Stimulated activated CD8-positive, alpha-beta memory T cell treated with anti-CD3 and anti-CD28 coated beads, Interleukin-7, amount 100 ng/mL, for 48 hours (primary cell): ENCODE measurements around the gene NRN1L.
"Not testable (repeated sequence)": the region's sequence is repeated elsewhere in the genome, so short reads cannot be mapped to it uniquely, and the experiment has no call there.

Experiments used
- DNase-seq, 2 donors: peaks; one replicate each; pipeline ENCODE4 v3.0.0-alpha.2; 2020; ENCODE audit warnings: low read depth in 1 of 2; ENCODE audit errors: extremely low read depth in 1 of 2

Gene NRN1L

DNA sequence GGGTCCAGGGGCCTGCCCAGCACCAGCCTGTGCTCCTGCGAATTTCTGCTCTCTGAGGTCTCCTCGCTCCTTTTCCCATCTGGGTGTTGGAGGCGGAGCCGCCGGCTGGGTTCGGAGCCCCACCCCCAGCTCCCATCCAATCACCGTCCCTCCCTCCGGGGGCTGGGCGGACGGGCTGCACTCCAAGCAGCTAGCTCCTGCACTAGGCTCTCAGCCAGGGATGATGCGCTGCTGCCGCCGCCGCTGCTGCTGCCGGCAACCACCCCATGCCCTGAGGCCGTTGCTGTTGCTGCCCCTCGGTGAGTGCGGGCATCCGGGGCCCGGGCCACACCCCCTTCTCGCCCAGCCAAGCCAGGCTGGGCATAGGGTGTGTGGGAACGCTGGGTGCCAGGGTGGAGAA, at the start of gene NRN1L:
TSS of gene NRN1L (plus strand) at position 202 of the 400 bp plus-strand sequence. CDS start at position 221, 19 bp downstream.
- DNase-seq: no peak

GRCh38 chr16:67837190-67837589, 47.5 kb upstream of the NRN1L start:
- not testable (repeated sequence) for DNase-seq

GRCh38 chr16:67837811-67838210, 46.9 kb upstream of the NRN1L start:
- DNase-seq: no peak

DNA sequence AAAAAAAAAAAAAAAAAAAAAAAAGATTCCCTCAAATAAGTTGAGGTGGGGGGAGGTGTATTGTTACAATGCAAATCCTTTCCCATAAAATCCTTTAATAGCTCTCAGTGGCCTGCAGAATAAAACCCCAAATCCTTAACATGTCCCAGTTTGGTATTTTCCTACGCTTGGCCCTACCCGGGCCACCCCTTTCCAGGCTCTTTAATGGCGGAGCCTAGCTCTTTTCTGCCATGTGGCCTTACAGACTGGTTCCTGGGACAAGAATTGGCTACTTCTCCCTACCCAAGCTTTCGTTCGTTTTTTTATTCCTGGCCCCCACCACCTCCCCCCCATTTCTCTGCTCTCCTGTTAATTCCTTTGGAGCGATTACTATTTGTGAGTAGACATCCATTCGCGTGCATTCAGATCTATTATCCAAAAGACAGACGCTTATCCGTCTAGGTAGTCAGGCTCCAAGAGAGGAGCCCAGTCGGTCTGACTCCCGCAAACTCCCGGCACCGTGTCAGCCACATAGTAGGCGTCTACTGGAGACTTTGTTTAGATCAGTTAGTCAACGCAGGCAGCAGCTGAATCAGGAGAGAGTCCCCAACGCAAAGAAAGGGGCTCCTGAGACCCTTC, 43.4 kb upstream of the NRN1L start:
- DNase-seq: no peak

GRCh38 chr16:67841816-67842508, 42.7 kb upstream of the NRN1L start, which contains the start of gene THAP11:
Gene THAP11, plus strand, starts transcription at chr16:67842320. Its CDS starts 235 bp downstream, at chr16:67842555.
- DNase-seq: peak; percentile 77 to 90

DNA sequence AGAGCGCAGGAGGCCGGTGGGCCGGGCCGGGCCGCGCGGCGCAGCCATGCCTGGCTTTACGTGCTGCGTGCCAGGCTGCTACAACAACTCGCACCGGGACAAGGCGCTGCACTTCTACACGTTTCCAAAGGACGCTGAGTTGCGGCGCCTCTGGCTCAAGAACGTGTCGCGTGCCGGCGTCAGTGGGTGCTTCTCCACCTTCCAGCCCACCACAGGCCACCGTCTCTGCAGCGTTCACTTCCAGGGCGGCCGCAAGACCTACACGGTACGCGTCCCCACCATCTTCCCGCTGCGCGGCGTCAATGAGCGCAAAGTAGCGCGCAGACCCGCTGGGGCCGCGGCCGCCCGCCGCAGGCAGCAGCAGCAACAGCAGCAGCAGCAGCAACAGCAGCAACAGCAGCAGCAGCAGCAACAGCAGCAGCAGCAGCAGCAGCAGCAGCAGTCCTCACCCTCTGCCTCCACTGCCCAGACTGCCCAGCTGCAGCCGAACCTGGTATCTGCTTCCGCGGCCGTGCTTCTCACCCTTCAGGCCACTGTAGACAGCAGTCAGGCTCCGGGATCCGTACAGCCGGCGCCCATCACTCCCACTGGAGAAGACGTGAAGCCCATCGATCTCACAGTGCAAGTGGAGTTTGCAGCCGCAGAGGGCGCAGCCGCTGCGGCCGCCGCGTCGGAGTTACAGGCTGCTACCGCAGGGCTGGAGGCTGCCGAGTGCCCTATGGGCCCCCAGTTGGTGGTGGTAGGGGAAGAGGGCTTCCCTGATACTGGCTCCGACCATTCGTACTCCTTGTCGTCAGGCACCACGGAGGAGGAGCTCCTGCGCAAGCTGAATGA, 42.0 kb upstream of the NRN1L start:
- DNase-seq: peak; percentile 40 to 44

GRCh38 chr16:67843343-67843765, 41.3 kb upstream of the NRN1L start:
- no peak for DNase-seq

- DNase-seq: no peak
These were observed 40.2 kb upstream of the NRN1L start for GRCh38 chr16:67844497-67844896.

DNA sequence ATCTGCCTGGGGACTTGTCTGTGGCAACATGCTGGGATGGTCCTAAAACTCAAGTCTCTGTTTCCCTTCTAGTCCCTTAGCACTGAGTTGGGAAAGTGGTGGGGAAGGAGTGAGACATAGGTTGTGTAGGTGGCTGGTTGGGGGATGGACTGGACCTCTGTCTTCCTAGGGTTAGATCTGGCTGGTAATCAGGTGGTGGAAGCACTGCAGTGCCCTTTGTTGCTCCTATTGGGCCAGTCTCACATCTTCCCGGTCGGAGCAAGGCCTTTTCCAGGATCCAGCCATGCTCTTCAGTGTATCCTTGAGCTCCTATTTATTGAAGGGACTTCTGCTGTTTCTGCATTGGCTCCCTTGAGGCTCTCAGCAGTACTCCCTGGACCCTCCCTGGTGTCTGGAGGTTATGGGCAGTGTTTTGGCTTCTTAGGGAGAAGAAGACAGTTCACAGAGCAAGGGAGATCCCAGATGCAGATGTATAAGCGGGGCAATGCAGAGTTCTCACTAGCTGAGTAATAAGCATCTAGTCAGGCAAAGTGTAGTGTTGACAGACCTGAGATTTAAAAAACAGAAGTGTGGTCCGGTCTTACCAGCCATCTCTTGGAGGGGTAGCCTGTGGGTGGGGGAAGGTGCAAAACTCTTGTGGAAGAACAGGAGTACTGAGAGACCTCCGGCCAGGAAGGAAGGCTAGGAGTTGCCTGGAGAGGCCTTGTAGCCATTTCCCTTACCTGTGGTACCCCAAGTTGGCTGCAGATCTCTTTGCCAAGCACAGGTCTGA, 39.2 kb upstream of the NRN1L start:
- no peak for DNase-seq

DNA sequence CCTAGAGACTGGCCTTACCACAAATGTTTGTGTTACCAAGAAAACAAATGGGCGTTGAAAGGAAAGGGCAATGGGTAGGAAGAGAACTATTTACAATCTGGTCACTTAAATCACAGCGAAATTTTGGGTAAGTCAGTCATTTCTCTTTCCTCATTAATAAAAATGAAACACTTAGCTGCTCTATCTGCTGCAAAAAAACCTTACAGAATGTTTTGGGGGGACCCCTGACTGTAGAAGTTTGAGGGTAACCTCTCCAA, 38.7 kb upstream of the NRN1L start:
- no peak for DNase-seq

GRCh38 chr16:67846320-67847063, 38.2 kb upstream of the NRN1L start, which contains the start of gene NUTF2:
Gene NUTF2, plus strand, starts transcription at chr16:67846933. Its CDS starts 18,198 bp downstream, at chr16:67865131.
- peak; percentile 92 to 94 for DNase-seq

- peak in 1 of 2 donors; percentile 29 for DNase-seq
These were observed 37.4 kb upstream of the NRN1L start, which contains the start of gene CENPT for GRCh38 chr16:67847064-67847861. Gene CENPT, minus strand, starts transcription at chr16:67847693. Its CDS starts 13,834 bp downstream, at chr16:67833859.

DNA sequence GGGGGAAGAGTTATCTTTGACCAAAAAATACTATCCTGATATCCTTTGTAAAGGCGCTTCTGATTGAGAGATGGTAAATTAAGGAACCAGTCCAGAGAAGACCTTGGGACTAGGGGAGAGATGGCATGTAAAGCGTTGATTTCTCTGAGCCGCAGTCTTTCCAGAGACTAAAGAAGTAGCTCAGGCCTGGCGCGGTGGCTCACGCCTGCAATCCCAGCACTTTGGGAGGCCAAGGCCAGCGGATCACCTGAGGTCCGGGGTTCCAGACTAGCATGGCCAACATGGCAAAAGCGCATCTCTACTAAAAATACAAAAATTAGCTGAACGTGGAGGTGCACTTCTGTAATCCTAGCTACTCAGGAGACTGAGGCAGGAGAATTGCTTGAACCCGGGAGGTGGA, 36.6 kb upstream of the NRN1L start:
- no peak for DNase-seq

- DNase-seq: no peak
These were observed 31.0 kb upstream of the NRN1L start for GRCh38 chr16:67853670-67854069.

GRCh38 chr16:67855789-67856188, 28.9 kb upstream of the NRN1L start:
- DNase-seq: no peak

DNA sequence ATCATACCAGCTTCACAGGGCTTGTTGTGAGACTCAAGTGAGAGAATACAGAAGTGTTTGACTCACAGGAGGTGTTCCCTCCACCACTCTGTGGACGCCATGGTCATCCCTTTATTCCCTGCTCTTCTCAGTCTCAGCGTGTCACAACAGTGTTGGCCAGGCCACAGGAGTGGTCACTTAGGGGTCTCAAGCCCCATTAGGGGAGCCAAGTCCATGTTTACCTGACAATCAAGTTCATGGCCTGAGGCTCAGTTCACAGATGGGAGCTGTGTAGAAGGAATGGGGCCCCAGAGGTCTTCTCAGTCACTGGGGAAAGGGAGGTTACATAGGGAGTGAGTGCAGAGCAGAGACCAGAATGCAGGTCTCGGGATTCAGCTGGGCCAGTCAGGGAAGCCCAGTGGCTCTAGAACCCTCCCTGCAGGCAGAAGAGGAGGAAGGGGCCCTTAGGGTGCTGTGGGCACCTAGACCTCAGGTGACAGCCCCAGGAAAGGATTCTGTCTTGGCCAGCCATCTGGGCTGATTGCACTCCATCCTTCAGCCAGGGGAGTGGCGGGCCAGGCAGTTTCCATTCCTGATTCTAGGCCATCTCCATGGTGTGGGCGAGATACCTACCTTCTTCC, 27.6 kb upstream of the NRN1L start:
- no peak for DNase-seq

GRCh38 chr16:67857547-67858233, 27.0 kb upstream of the NRN1L start:
- DNase-seq: peak in 1 of 2 donors; percentile 18

DNA sequence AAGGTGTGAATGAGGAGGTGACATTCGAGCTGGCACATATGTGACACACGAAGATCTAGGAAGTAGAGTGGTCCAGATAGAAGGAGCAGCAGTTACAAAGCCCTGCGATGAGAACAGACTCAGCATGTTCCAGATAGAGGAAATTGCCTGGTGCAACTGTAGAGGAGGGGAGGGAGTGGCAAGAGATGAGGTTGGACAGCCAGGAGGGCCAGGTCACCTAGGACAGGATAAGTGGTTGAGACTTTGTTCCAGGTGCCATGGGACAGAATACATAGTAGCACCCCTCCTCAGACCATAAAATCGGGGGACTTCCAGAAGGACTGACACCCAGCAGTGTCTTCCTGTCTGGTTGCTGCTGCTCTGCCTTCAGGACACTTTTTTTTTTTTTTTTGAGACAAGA, 26.2 kb upstream of the NRN1L start:
- DNase-seq: no peak
